Trophoblast cell (in vitro differentiated cells and primary cell): ENCODE results near the gene DNAI2.

Experiments
- DNase-seq, 2 donors: peaks; one replicate each; pipeline ENCODE4 v3.0.0-alpha.2; 2016
- H2AFZ ChIP-seq: 2 replicates; pipeline ENCODE4 v1.6.1; 2013; ENCODE audit warnings: low read length, moderate library complexity, mild to moderate bottlenecking; ENCODE audit not compliant: insufficient read depth, poor library complexity
- H2AK5ac ChIP-seq: 2 replicates; pipeline ENCODE4 v1.6.1; 2013; ENCODE audit warnings: mild to moderate bottlenecking, low read length
- H2BK120ac ChIP-seq: 2 replicates; pipeline ENCODE4 v1.6.1; 2013; ENCODE audit warnings: low read length, mild to moderate bottlenecking, moderate library complexity; ENCODE audit not compliant: insufficient read depth, poor library complexity
- H2BK12ac ChIP-seq: 2 replicates; pipeline ENCODE4 v1.6.1; 2013; ENCODE audit warnings: mild to moderate bottlenecking, low read length, moderate library complexity
- H2BK5ac ChIP-seq: 2 replicates; pipeline ENCODE4 v1.6.1; 2013; ENCODE audit warnings: low read length, low read depth, moderate library complexity, mild to moderate bottlenecking; ENCODE audit not compliant: poor library complexity
- H3K14ac ChIP-seq: 2 replicates; pipeline ENCODE4 v1.6.1; 2013; ENCODE audit warnings: mild to moderate bottlenecking, low read length
- H3K18ac ChIP-seq: 2 replicates; pipeline ENCODE4 v1.6.1; 2013; ENCODE audit warnings: mild to moderate bottlenecking, low read length
- H3K23ac ChIP-seq: 2 replicates; pipeline ENCODE4 v1.6.1; 2013; ENCODE audit warnings: low read length
- H3K27ac ChIP-seq: 2 replicates; pipeline ENCODE4 v1.5.1; 2013; ENCODE audit warnings: low read depth, mild to moderate bottlenecking, inconsistent platforms, low read length, moderate library complexity
- H3K27me3 ChIP-seq: 2 replicates; pipeline ENCODE4 v1.6.1; 2013; ENCODE audit warnings: inconsistent platforms, mild to moderate bottlenecking, low read length, moderate library complexity; ENCODE audit not compliant: insufficient read depth
- H3K36me3 ChIP-seq, 2 experiments: 1 replicate in 1 of 2; 2 replicates in 1 of 2; pipeline ENCODE4 v1.6.1; 2013; ENCODE audit warnings: low read length in 2 of 2, mild to moderate bottlenecking in 2 of 2, moderate library complexity in 1 of 2; ENCODE audit not compliant: insufficient read depth in 2 of 2, control insufficient read depth in 1 of 2
- H3K4ac ChIP-seq: 2 replicates; pipeline ENCODE4 v1.6.1; 2013; ENCODE audit warnings: low read depth, mild to moderate bottlenecking, low read length, moderate library complexity
- H3K4me1 ChIP-seq, 2 experiments: 1 replicate in 1 of 2; 2 replicates in 1 of 2; pipeline ENCODE4 v1.6.1; 2013; ENCODE audit warnings: low read length in 2 of 2, mild to moderate bottlenecking in 2 of 2, moderate library complexity in 1 of 2; ENCODE audit not compliant: insufficient read depth in 2 of 2, control insufficient read depth in 1 of 2
- H3K4me2 ChIP-seq: 2 replicates; pipeline ENCODE4 v1.6.1; 2013; ENCODE audit warnings: inconsistent platforms, mild to moderate bottlenecking, low read length, moderate library complexity
- H3K4me3 ChIP-seq: 2 replicates; pipeline ENCODE4 v1.5.1; 2013; ENCODE audit warnings: mild to moderate bottlenecking, low read depth, low read length, inconsistent platforms
- H3K79me1 ChIP-seq: one replicate; pipeline ENCODE4 v1.6.1; 2013; ENCODE audit warnings: low read length
- H3K79me2 ChIP-seq: 2 replicates; pipeline ENCODE4 v1.6.1; 2013; ENCODE audit warnings: low read length, mild to moderate bottlenecking; ENCODE audit not compliant: control insufficient read depth, insufficient read depth, poor library complexity
- H3K9ac ChIP-seq: 2 replicates; pipeline ENCODE4 v1.6.1; 2013; ENCODE audit warnings: mild to moderate bottlenecking, low read length
- H3K9me3 ChIP-seq: 2 replicates; pipeline ENCODE4 v1.6.1; 2013; ENCODE audit warnings: low read depth, mild to moderate bottlenecking, control low read depth, inconsistent platforms, low read length; ENCODE audit not compliant: insufficient read depth
- H4K12ac ChIP-seq: 2 replicates; pipeline ENCODE4 v1.6.1; 2013; ENCODE audit warnings: low read depth, mild to moderate bottlenecking, low read length, moderate library complexity
- H4K8ac ChIP-seq: 2 replicates; pipeline ENCODE4 v1.6.1; 2013; ENCODE audit warnings: low read depth, mild to moderate bottlenecking, low read length, moderate library complexity
- H4K91ac ChIP-seq: one replicate; pipeline ENCODE4 v1.6.1; 2013; ENCODE audit warnings: low read depth, mild to moderate bottlenecking, low read length, moderate library complexity
- WGBS: extraction: QIAGEN DNeasy Blood & Tissue Kit; methylation state at CpG from one replicate; pipeline ENCODE4 v1.1.7; 2013; ENCODE audit warnings: missing lambda C conversion rate; ENCODE audit not compliant: insufficient read length, insufficient coverage; ENCODE audit errors: extremely low coverage; 5-methylcytosine and 5-hydroxymethylcytosine counted together

DNAI2 gene

GRCh38 chr17:74282587-74283370, 8.7 kb downstream of the DNAI2 start:
- Histone ChIP-seq H4K8ac (no peak overlapping the region), H2AK5ac (no peak overlapping the region), H3K27ac (no peak overlapping the region), H3K4me2 (no peak overlapping the region), H3K9ac (no peak overlapping the region), H3K79me2 (no peaks in the 10 kb centered on the region), H2BK120ac (no peak overlapping the region), H3K4ac (no peak overlapping the region), H2BK5ac (no peak overlapping the region), H3K4me3 (no peak overlapping the region), H4K12ac (no peak overlapping the region), H3K36me3 (no peaks in the 10 kb centered on the region), H3K27me3 (no peaks in the 10 kb centered on the region), H3K18ac (no peak overlapping the region), H3K14ac (no peak overlapping the region), H2AFZ (no peak overlapping the region), H3K4me1 (no peaks in the 10 kb centered on the region), H2BK12ac (no peak overlapping the region), H3K23ac (no peak overlapping the region), H3K79me1 (no peaks in the 10 kb centered on the region), H3K9me3 (peaks cover 3% of the 10 kb centered on the region), H4K91ac (no peak overlapping the region)
- no CpG with 5 or more reads among the region's 9 CpGs for WGBS
- DNase-seq: peak in 1 of 2 donors; percentile 23

- Histone ChIP-seq H3K27me3 (no peaks in the 10 kb centered on the region), H2BK12ac (no peak overlapping the region), H3K23ac (no peak overlapping the region), H3K4me1 (no peaks in the 10 kb centered on the region), H2AK5ac (no peak overlapping the region), H3K4me2 (no peak overlapping the region), H2BK120ac (no peak overlapping the region), H2BK5ac (no peak overlapping the region), H3K18ac (no peak overlapping the region), H4K8ac (no peak overlapping the region), H4K12ac (no peak overlapping the region), H3K4ac (no peak overlapping the region), H2AFZ (no peak overlapping the region), H3K36me3 (no peaks in the 10 kb centered on the region), H3K79me2 (no peaks in the 10 kb centered on the region), H3K4me3 (no peak overlapping the region), H4K91ac (no peak overlapping the region), H3K79me1 (no peaks in the 10 kb centered on the region), H3K9me3 (peaks cover 3% of the 10 kb centered on the region), H3K9ac (no peak overlapping the region), H3K14ac (no peak overlapping the region), H3K27ac (no peak overlapping the region)
- no CpG with 5 or more reads among the region's 4 CpGs for WGBS
- no peak for DNase-seq
These were observed 9.3 kb downstream of the DNAI2 start for GRCh38 chr17:74283371-74283673.

GRCh38 chr17:74287031-74287602, 13.1 kb downstream of the DNAI2 start:
- peaks cover 2% of the 10 kb centered on the region for H3K9me3 ChIP-seq
- no peak overlapping the region for H3K4me3 ChIP-seq
- no peak overlapping the region for H3K9ac ChIP-seq
- no peak overlapping the region for H4K8ac ChIP-seq
- no peak overlapping the region for H2BK120ac ChIP-seq
- no peak overlapping the region for H2BK12ac ChIP-seq
- H3K79me2 ChIP-seq: no peaks in the 10 kb centered on the region
- H3K4me1 ChIP-seq: no peaks in the 10 kb centered on the region
- H3K18ac ChIP-seq: no peak overlapping the region
- no peak overlapping the region for H3K23ac ChIP-seq
- no peak overlapping the region for H4K91ac ChIP-seq
- no peaks in the 10 kb centered on the region for H3K27me3 ChIP-seq
- no peak overlapping the region for H3K4me2 ChIP-seq
- no peaks in the 10 kb centered on the region for H3K36me3 ChIP-seq
- DNase-seq: no peak
- H3K79me1 ChIP-seq: no peaks in the 10 kb centered on the region
- H2AFZ ChIP-seq: no peak overlapping the region
- H4K12ac ChIP-seq: no peak overlapping the region
- no peak overlapping the region for H3K27ac ChIP-seq
- WGBS: no CpG with 5 or more reads among the region's 14 CpGs
- no peak overlapping the region for H3K14ac ChIP-seq
- no peak overlapping the region for H2AK5ac ChIP-seq
- H3K4ac ChIP-seq: no peak overlapping the region
- no peak overlapping the region for H2BK5ac ChIP-seq

- H3K27ac ChIP-seq: no peak overlapping the region
- no peak overlapping the region for H3K18ac ChIP-seq
- WGBS: no CpG with 5 or more reads among the region's 5 CpGs
These were observed 14.8 kb downstream of the DNAI2 start for GRCh38 chr17:74288785-74289184.

More at GRCh38 chr17:74288785-74289184, 14.8 kb downstream of the DNAI2 start:
- H4K12ac ChIP-seq: no peak overlapping the region
- H3K79me1 ChIP-seq: no peaks in the 10 kb centered on the region
- H4K8ac ChIP-seq: no peak overlapping the region
- no peak overlapping the region for H3K4ac ChIP-seq
- H3K36me3 ChIP-seq: no peaks in the 10 kb centered on the region
- peak overlapping the region; percentile 50 for H3K9ac ChIP-seq
- H2BK12ac ChIP-seq: no peak overlapping the region
- no peak overlapping the region for H3K14ac ChIP-seq
- H2AK5ac ChIP-seq: no peak overlapping the region
- H3K79me2 ChIP-seq: no peaks in the 10 kb centered on the region
- H3K4me2 ChIP-seq: no peak overlapping the region
- no peaks in the 10 kb centered on the region for H3K4me1 ChIP-seq
- no peak overlapping the region for H4K91ac ChIP-seq
- no peak overlapping the region for H2BK120ac ChIP-seq
- H2AFZ ChIP-seq: no peak overlapping the region
- H3K27me3 ChIP-seq: no peaks in the 10 kb centered on the region
- DNase-seq: no peak
- H3K4me3 ChIP-seq: no peak overlapping the region
- no peak overlapping the region for H2BK5ac ChIP-seq
- H3K23ac ChIP-seq: no peak overlapping the region
- H3K9me3 ChIP-seq: peaks cover 2% of the 10 kb centered on the region
